GM19438 (cell line): Measurements from ENCODE around the gene DLX2.

ENCODE experiments used
- ATAC-seq: cut with Tn5 transposase; IDR thresholded peaks from one replicate; pipeline ENCODE4 v1.9.1; 2021; ENCODE audit warnings: low read depth; ENCODE audit not compliant: unreplicated experiment

DLX2 gene

DNA sequence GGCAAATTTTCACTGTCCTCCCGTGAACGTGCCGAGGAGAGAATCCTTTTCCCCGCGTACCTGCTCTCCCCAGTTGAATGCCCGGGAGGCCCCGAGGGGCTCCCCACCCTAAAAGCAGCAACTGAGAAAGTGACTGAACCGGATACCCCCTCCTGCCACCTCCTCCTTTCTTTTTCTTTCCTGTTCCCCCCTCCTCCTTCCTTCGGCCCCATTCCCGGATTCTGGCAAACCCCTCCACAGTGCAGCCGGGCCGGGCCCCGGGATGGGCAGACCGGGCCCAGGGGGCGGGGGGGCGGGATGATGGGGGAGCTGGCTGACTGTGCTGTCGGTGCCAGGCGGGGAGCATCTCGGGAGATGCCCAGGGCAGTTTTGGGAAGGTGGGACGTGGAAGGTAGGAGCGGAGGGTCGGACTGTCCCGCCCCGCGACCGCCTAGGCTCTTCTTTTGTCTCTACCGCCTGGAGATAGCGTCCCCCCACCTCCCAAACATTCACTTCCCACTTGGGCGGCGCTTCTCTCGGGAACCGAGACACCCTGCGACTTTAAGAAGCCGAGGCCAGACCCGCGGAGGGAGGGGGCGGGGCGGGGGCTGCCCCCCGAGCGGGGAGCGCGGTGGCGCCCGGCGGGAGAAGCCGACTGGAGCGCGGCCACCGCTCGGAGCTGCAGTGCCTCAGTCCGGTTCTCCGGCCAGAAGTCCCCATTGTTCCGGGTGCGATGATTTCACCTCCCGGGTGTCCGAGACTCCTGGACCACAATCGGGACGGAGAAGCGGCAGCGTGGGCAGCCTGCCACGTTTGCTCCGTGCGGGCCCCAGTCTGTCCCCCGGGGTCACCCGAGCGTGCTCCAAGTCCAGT lies 8.2 kb downstream of the DLX2 start:
- peak; percentile 17 for ATAC-seq

DNA sequence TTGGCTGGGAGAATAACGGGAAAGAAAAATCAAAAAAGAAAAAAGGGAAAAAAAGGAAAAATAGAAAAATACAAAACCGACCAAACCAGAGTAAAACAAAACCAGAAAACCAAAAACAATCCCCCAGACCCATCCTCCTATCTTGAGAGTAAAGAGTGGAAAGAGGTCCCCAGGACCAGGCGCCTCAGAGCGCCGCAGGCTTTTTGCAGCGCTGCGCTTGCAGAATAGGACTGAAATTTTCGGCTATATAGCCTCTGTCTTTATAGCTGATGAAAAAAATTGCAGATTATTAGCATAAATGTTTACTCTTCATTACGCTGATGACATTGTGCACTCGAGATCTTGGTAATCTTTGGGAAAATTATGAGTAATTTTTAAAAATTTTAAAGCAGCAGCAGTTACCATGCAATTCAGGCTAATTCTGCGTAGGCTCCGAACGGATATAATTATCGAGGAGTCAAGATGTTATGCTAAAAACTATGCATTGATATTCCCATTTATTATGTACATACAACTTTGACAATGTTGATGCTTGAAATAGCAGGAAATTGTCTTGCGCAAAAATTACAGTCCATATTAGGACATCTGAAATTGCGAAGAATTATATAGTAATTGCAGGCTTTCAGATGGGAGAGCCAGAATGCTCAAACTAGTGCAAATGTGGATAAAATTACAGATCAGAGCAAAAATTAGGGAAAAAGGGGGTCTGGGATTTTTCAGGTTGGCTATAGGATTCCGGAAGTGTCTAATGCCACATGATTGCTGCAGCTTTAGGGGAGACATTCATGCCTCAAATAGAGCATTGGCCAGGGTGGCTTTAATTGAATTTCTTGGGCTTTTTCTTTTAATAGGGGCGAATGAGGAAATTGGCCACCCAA lies 9.0 kb downstream of the DLX2 start:
- no peak for ATAC-seq

DNA sequence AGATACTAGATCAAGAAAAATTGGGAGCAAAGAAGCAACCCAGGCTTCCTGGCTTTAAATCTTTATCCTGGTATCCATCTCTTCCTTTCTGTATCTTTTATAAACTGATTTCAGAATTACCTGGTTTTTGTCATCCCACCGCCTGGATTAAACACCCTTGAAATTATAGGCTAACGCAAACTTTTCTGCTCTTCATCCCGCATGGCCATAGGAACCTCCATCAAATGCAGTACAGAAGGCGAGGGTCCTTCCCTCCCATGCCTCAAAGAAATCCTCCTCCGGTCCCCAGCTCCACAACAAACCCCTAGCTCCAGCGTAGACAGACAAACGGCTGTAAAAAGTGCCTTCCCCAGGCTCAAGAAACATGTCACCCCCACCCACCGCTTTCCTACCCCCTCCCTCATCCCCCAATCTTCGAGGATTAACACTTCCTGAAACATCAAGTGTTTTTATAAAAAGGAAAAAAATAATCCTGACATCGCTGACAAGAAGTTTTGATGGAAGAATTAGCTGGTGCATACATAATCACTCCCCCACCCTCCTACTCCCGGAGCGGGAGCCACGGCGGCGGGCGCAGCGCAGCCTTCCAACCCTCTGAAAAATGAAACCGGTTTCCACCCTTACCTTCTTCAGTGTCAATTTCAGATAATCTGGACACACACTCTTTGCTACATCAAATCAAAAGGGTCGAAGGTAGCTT lies 9.8 kb downstream of the DLX2 start:
- no peak for ATAC-seq

DNA sequence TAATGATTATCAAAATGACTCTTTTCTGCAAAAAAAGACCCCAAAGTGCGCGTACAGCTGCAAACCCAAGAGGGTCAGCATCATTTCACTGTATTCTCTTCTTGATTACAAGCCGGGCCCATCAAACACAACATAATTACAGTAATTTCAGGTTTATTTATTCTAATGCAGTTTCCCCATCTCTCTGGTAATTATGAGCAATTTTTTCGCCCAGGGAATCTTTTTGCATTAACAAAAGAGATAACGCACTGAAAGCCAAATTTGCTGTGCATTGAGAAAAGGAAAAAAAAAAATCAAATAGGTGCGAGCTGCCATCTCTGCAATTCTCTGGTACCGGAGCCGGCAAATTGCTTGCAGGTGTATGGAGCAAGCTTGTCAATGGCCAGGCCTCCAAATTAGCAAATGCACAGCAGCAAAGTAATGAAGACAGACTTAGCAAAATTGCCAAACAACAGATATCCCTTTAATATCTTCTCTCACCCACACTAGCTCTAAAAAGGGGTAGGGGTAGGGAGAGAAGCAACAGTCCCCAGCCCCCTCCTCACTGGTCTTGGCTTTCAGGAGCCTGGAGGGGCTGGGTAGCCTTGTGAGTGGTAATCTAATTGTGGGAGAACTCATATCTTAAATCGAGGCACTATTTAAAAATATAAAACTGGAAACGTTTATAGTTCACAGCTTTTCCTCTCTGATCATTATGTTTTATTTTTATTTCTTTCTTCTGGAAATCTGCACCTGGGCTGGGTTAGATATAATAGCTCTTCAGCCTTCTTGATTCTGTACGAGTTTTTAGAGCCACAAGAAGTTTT lies 10.7 kb downstream of the DLX2 start:
- ATAC-seq: no peak

DNA sequence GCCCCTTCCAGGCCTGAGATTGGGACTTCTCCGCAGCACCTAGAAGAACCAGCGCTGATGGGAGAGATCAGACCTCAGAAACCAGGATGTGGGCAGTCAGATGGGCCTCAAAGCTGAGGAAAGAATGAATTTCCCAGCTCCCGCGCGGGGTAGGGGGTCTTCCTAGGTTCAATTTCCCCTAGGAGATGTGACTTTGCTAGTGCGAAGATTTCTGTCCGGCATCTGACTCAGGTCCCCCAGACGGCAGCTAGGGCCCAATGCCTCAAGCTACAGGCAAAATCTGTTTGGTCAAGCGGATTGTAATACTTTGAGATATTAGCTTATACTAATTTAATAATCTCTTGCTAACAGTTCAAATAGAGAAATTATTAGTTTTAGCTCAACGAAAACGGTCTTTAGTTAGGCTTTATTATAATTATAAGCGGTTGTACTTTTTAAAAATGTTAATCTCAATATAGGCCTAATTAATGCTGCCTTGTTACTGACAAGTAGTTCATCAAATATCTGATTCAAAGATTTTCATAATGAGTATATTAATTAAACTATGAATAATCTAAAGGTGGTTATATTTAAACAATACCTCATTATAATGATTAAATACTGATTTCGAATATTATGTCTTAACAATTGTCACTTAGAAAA lies 11.6 kb downstream of the DLX2 start:
- ATAC-seq: no peak

DNA sequence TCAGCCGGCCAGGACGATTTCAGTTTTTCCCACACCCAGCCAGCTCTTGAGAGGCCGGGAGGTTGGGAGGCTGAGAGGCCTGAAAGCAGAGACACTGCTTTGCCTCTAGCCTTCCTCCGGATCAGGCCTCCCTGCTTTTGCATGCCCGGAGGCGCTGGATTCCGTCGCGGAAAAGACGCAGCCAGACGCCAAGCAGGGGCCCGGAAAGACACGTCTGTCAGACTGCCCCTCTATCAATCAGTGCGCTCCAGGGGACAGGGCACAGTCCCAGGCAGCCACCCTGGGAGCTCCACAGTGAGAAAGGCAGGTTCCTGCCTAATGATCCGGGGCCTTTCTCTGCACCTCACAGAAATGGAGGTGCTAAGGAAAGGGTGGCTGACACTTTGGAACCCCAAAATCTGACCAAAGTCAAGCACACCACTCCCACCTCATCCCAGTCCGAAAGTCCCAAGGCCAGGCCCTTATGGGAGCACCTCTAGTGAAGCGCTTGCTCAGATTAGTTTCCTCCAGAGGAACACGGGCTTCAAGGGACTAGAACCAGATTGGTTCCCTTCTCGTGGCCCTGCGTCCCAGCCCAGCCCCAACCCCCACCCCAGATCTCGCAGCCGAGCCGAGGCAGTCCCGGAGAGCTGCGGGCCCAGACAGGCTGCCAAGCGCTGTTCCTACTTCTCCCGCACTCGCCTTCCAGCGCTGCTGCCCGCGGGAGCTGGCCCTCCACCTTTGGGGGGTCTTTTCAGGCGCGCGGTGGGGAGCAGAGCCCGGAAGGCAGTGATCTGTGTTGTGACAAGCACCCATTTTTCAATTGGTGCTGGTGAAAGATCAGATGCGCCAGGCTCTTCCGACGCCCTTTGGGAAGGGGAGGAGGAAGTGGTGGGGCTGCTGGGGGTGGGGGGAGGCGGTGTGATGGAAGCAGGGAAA lies 12.4 kb downstream of the DLX2 start:
- no peak for ATAC-seq

DNA sequence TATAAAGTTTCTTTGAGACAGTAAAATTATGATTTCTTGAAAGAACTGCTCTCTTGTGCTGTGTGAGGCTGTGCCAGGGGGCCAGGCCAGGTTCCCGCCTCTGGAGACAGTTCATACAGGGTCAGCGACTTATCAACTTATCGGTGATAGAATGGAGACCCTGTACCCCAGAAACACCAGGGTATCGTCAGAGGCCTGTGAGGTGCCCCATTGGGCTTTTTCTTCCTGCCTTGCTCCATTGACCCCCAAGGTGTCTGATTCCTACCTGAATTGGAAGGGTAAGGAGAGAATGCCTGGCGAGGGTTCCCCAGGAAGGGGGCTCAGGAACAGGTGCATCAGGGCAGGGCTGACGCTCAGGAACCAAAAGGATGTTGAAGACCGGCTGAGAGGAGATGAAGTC lies 13.1 kb downstream of the DLX2 start:
- ATAC-seq: no peak

DNA sequence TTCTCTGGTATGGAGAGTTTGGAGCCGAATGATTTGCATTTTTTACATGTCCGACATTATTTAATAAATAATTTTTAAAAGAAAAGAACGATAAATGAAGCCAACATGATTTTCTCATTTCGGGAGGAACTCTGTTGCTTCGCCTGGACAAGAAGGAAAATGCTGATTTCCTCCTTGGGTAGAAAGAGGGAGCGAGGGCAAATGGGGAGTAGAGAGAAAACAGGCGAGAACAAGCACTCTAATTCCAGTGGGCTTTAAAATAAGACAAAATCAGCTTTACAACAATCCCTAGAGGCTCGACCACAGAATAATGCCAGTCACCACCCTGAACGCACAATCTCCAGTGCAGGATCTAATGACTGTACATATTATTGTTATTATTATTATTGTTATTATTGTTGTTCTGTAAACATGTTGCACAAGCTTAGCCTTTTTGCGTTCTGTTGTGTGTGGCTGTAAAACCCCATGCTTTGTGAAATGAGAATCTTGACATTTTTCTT lies 13.6 kb downstream of the DLX2 start:
- no peak for ATAC-seq

DNA sequence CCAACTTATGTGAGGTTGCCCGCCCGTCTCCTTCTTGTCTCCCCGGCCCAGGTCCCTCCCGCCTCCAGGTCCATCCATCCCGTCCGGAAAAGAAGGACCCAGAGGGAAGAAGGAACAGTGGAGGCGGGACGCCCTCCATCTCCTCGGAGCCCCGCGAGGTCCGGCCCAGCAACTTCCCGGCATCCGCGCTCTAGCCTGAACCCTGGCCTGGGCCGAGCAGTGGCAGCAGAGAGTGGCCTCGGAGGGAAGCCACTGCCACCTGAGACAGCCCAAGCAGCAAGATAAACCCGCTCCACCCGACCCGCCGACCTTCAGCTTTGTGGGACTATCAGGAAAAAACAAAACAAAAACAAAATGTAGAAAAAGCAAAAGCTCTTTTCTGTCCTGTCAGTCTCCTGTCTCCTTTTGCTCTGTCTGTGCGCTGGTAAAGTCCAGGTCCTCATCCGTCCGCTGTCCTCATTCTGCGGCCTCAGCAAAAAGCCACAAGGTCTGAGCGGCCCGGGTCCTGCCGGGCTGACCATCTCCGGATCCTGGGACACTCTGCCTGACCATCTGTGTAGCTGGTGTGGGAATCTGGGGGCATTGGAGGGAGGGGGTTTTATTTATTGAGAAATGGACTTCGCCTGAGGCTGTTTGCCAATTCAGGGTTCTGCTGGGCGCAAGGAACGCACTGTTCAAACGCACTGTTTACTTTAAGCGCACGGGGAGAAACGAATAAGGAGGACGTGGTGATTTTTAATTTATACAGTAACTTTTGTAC lies 14.3 kb downstream of the DLX2 start:
- no peak for ATAC-seq

DNA sequence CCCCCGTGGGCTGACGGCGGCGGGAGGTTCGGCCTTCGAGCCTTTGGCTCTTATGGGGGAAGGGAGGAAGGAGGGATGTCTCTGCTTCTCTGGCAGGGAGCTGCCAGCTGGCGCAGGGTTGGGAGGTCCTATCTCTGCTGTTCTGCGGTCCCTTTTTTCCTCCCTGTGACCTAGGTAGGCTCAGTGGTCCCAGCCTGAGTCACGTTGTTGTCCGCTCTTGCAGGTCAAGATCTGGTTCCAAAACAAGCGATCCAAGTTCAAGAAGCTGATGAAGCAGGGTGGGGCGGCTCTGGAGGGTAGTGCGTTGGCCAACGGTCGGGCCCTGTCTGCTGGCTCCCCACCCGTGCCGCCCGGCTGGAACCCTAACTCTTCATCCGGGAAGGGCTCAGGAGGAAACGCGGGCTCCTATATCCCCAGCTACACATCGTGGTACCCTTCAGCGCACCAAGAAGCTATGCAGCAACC lies 14.9 kb downstream of the DLX2 start:
- no peak for ATAC-seq

DNA sequence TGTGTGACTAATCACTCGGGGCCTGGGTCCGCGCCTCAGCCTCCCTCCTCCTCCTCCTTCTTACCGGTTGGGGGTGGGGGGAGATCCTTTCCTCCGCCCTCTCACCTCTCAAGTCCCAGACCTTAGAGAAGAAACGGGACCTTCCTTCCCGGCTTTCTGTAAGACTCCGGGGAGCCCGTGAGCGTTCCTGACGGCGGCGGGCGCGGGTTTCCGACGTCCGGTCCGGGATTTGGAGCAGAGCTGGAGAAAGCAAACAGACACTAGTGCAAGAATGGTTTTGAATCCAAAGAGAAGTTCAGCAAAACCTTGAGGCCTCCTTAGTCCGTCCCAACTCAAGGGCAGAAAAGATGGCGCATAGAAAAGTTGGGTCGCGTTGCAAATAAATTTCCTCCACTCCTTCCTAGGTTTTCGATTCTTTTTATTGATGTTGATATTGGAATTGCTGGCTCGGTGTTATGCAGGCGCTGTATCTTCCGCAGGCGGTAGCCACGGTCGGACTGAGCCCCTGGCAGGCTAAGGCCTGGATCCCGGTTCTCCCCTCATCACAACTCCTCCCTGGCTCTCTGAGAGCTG lies 15.4 kb downstream of the DLX2 start:
- no peak for ATAC-seq

DNA sequence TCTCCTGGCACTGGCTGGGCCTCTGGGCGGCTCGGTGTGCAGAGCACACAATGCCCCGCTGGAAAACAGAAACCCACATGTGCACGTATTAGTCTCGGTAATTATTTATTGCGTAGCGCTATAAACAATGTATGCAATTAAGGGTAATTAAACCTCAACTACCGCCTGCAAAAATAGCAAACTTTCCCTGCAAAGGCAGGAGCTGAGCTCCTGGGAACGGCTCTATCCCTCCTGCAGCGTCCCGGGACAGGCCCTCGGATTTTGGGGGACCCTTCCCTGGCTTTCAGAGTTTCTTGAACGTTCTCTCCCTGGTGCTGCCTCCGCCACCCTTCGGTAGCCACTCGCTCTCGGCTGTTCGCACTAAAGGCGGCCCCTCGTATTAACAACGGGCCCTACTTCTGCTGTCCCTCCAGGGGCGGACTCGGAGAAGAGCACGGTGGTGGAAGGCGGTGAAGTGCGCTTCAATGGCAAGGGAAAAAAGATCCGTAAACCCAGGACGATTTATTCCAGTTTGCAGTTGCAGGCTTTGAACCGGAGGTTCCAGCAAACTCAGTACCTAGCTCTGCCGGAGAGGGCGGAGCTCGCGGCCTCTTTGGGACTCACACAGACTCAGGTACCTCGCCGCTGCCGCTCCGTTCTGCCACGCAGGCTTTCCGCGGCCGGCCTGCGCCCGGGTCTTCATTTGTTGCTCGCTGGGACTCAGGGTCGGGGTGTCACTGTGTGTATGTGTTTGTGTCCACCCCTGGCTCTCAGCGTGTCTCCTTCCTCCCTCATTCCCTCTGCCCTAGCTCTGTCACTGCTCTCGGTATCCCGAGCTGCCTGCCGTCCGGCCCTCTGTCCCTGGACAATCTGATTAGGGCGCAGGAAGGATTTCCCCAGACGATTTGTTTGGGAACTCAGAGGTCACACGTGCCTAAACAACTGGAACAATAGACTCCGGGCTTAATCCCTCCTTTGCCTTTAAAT lies 16.2 kb downstream of the DLX2 start:
- no peak for ATAC-seq

DNA sequence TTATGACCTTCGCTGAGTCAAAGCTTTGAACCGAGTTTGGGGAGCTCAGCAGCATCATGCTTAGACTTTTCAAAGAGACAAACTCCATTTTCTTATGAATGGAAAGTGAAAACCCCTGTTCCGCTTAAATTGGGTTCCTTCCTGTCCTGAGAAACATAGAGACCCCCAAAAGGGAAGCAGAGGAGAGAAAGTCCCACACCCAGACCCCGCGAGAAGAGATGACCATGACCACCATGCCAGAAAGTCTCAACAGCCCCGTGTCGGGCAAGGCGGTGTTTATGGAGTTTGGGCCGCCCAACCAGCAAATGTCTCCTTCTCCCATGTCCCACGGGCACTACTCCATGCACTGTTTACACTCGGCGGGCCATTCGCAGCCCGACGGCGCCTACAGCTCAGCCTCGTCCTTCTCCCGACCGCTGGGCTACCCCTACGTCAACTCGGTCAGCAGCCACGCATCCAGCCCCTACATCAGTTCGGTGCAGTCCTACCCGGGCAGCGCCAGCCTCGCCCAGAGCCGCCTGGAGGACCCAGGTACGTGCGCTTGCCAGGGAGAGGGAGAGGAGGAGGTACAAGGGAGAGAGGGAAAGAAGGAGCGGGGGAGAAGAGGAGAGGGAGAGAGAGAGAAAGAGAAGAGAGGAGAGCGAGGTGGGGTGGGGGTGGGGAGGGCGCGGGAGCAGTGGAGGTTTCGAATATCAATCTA lies 17.1 kb downstream of the DLX2 start, which contains the start of gene DLX1:
DLX1 (plus strand) TSS at position 48 of the 700 bp plus-strand sequence; CDS start at position 219, 171 bp downstream.
- ATAC-seq: peak; percentile 5

DNA sequence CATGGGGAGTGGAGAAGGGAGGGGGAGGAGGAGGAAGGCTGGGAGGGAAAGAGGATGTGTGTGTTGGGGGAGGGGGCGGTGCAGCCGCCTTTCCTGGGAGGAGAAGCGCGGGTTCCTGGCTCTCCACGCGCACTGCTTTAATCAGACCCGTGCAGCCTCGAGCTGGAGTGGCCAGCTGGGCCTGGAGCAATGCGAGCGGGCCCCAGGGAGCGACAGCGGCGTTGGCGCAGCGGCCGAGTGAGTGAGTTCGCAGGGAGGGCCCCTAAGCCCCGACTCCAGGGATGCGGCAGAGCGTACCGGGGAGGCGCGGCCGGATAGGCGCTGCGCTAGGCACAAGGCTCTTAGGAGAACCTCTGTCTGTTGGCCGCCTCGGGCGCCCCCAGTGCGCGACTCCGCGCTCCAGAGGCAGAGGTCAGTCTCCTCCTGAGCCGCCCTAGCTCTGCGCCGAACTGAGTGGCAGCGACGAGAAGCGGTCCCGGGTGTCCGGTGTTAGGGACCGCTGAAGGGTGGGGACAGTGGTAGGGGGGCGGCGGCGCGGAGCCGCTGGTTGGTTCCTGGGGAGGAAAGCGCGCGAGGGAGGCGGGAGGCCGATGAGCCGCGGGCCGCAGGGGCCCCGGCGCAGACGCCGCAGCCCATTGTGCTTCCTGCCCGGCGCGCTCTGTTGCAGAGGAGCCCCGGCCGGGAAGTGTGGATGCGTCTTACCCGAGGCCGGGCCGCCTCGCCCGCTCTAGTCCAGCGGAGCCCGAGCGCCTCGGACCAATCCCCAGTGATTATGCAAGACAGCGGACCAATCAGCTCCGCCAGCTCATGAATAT lies 17.8 kb downstream of the DLX2 start:
- peak; percentile 87 for ATAC-seq

DNA sequence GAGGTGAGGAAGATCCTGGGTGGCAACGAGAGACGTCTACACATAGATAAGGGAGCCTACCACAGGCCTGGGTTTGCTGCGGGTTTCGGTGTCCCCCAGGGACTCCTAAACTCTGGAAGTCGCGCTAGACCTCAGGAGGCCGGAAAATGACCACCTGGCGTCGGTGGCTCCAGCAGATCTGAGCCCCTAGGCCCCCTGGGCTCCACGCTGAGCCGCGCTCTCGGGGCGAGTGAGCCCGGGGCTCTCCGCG lies 18.4 kb downstream of the DLX2 start:
- ATAC-seq: no peak
